Transverse colon (tissue), 4 donors: Measurements from ENCODE around the gene GGT1. TPM values are rescaled to one million over a fixed set of nuclear protein-coding genes. Genes with fewer than 3 reads are reported as not detected.
"Not testable (repeated sequence)": the region's sequence is repeated elsewhere in the genome, so short reads cannot be mapped to it uniquely, and the experiment has no call there.

Experiments used
- DNase-seq: peaks from one replicate; pipeline ENCODE4 v3.0.0-alpha.2; 2019
- H3K27ac ChIP-seq, 4 donors: fragments of 200-600 bp; sonication (generic); 2 replicates each; pipeline ENCODE4 v1.5.1; 2016 to 2018; ENCODE audit warnings: inconsistent platforms in 4 of 4
- H3K27me3 ChIP-seq: fragments of 200-600 bp; sonication (generic); 2 replicates; pipeline ENCODE4 v1.5.1; 2017; ENCODE audit warnings: inconsistent platforms
- H3K36me3 ChIP-seq, 4 donors: fragments of 200-600 bp; sonication (generic); 2 replicates each; pipeline ENCODE4 v1.5.1; 2017 to 2019; ENCODE audit warnings: inconsistent platforms in 4 of 4
- H3K4me1 ChIP-seq, 4 donors: fragments of 200-600 bp; sonication (generic); 2 replicates each; pipeline ENCODE4 v1.5.1; 2017 to 2020; ENCODE audit warnings: inconsistent platforms in 4 of 4
- H3K4me3 ChIP-seq, 4 donors: fragments of 200-600 bp; sonication (generic); 1 replicate in 1 of 4; 2 replicates in 3 of 4; pipeline versions ENCODE4 v1.5.1 to v1.6.1; 2017 to 2019; ENCODE audit warnings: inconsistent platforms in 4 of 4
- H3K9me3 ChIP-seq, 2 donors: fragments of 200-600 bp; sonication (generic); 2 replicates each; pipeline ENCODE4 v1.5.1; 2017 to 2019; ENCODE audit warnings: inconsistent platforms in 2 of 2
- WGBS, 2 donors: methylation state at CpG; one replicate each; pipeline ENCODE4 v1.1.5; 2018; ENCODE audit warnings: low coverage in 1 of 2; 5-methylcytosine and 5-hydroxymethylcytosine counted together
- in situ Hi-C, 4 donors: fragments of 200-750 bp; cut with MboI; loops; one replicate each; pipeline versions ENCODE4 v1.15.0 to v1.15.1; 2017; ENCODE audit warnings: low sequenced_read_pairs in 3 of 4, low pct_ligation_motif_present in 1 of 4, low pct_unique_long_range_greater_than_20kb in 1 of 4
- intact Hi-C: fragments of 100-400 bp; cut with DNase I; formaldehyde crosslinking; loops from one replicate; pipeline ENCODE4 v1.15.1; 2023; ENCODE audit warnings: low total_unique reads
- total RNA-seq, 4 donors: library from RNA; depleted of rRNA; stranded (reverse); fragments of >200 nt; gene quantifications; one replicate each; pipeline ENCODE4 v1.1.0, GENCODE V29; 2016

Gene GGT1
- total RNA-seq, 4 donors from 2014 or later: 52.4 to 167 (median 77.1) TPM

DNA sequence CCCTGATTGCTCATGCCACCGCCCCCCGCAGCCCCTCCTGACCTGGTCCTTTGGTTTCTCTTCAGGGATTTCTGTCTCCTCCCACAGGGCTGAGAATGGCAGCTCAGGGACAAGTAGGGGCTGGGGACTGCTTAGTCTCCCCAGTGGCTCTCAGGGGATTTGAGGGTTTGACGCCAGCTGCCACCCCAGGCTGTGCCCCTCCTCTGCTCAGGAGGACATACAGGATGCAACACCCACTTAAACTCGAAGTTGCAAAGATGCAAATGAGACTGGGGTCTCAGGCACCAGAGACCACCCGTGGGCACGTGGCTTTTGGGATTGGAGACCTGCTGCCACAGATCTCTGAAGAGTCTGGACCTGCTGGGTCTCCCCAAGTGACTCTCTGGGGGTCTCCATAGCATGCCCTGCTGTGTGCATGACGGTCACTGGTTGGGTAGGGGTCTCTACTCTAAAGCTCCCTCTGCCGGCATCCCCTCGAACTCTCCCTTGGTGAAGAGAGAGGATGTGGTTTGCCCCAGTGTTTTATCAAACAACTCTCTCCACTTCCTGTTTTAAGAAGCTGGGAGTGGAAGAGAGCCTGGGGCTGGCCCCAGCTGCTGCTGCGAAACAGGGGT lies 31.9 kb downstream of the GGT1 start:
- WGBS, 2 donors: 45% methylated on average over 9 of the region's 10 CpGs; no CpG with 5 or more reads in 1 of the 2 donors
- H3K36me3 ChIP-seq, DNase-seq, intact Hi-C loops, H3K4me1 ChIP-seq, H3K4me3 ChIP-seq, H3K9me3 ChIP-seq, in situ Hi-C loops, H3K27ac ChIP-seq, H3K27me3 ChIP-seq: not testable (repeated sequence)

DNA sequence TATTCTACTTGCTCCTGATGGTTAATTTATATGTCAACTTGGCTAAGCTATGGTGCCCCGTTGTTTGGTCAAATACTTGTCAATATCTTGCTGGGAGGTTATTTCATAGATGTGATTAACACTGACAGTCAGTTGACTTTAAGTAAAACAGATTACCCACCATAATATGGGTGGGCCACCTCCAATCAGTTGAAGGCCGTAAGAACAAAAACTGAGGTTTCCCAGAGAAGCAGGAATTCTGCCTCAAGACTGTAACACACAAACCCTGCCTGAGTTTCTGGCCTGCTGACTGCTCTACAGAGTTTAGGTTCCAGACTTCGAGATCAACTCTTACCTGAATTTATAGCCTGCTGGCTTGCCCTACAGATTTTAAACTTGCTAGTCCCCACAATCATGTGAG lies 33.5 kb downstream of the GGT1 start:
- H3K27ac ChIP-seq, intact Hi-C loops, in situ Hi-C loops, DNase-seq, H3K36me3 ChIP-seq, H3K4me1 ChIP-seq, H3K9me3 ChIP-seq, H3K4me3 ChIP-seq, H3K27me3 ChIP-seq: not testable (repeated sequence)
- 60 to 86% methylated on average over 1 to 3 of the region's 3 CpGs for WGBS, 2 donors

GRCh38 chr22:24642307-24642706 lies 39.3 kb downstream of the GGT1 start:
- DNase-seq, intact Hi-C loops, in situ Hi-C loops, H3K36me3 ChIP-seq, H3K4me3 ChIP-seq, H3K27me3 ChIP-seq, H3K27ac ChIP-seq, H3K9me3 ChIP-seq, H3K4me1 ChIP-seq: not testable (repeated sequence)
- WGBS, 2 donors: 73% methylated on average over 1 of the region's 1 CpG; no CpG with 5 or more reads in 1 of the 2 donors

- intact Hi-C loops, H3K36me3 ChIP-seq, H3K27me3 ChIP-seq, DNase-seq, H3K4me1 ChIP-seq, H3K9me3 ChIP-seq, H3K4me3 ChIP-seq, H3K27ac ChIP-seq, in situ Hi-C loops: not testable (repeated sequence)
- WGBS, 2 donors: no CpG with 5 or more reads among the region's 11 CpGs
Observed at GRCh38 chr22:24644409-24644808, 41.4 kb downstream of the GGT1 start.

DNA sequence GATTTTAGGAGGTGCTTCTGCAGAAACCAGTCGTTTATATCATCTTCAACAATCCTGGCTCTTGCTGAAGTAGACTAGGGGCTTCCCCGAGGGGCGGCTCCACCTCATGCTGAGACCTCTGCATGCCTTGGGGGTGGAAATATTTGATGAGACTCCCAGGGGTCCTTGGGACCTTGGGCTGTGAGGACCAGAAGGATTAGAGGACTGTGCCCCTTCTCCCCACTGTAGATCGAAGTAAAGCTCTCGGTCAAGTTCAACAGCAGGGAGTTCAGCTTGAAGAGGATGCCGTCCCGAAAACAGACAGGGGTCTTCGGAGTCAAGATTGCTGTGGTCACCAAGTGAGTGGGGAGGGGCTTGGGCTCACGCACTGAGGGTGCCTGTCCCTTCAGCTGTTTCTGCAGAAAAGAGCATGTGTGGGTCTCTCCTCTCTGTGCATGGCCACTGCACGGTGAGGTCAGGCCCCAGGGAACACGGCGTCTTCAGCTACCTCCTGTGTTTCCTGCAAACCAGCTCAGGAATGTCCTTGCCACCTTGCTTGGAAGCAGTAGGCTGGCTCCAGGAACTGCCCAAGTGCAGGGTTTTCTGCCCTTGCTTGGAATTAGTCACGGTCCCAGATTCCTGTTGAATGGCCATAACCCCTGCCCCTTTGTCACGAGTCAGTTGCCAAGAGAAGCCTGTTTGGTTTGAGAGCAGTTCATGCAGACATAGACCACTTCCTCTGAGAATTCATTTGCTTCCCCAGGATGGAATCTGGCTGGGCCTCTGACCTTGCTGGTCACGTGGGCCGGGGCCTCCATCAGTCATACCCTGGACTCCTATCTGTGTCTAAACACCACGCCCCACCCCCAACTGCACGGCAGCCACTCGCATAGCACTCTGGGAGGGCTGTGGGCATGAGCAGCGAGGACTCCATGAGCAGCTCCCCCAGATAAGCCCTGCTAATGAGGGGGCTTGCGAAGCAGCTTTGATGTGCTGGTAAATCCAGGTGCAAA lies 42.7 kb downstream of the GGT1 start:
- in situ Hi-C loops, DNase-seq, H3K4me1 ChIP-seq, intact Hi-C loops, H3K4me3 ChIP-seq, H3K27me3 ChIP-seq, H3K27ac ChIP-seq, H3K9me3 ChIP-seq, H3K36me3 ChIP-seq: not testable (repeated sequence)
- 80% methylated on average over 7 of the region's 21 CpGs; no CpG with 5 or more reads in 1 of the 2 donors for WGBS, 2 donors

GRCh38 chr22:24646756-24647155 lies 43.8 kb downstream of the GGT1 start:
- DNase-seq, intact Hi-C loops, H3K9me3 ChIP-seq, H3K36me3 ChIP-seq, H3K27ac ChIP-seq, H3K27me3 ChIP-seq, H3K4me1 ChIP-seq, in situ Hi-C loops, H3K4me3 ChIP-seq: not testable (repeated sequence)
- WGBS, 2 donors: 93% methylated on average over 15 of the region's 19 CpGs; no CpG with 5 or more reads in 1 of the 2 donors

DNA sequence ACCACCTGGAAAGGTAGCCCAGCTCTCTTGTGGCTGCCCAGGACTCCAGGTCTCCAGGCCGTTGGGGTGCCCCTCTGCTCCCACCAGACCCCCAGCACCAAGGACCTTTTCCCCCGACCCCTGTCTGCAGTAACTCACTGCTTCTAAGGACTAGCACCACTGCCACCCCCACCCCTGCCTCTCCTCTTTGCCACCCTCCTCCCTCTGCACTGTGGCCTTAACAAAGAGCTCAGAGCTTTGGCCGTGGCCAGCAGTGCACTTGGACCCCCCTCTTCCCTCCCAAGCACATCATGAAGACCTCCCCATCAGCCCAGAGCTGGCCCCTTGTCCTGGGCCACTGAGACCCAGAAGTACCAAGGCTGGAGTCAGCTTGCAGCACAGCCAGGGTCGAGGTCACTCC lies 46.4 kb downstream of the GGT1 start:
- H3K27me3 ChIP-seq, DNase-seq, H3K36me3 ChIP-seq, H3K9me3 ChIP-seq, intact Hi-C loops, H3K27ac ChIP-seq, H3K4me1 ChIP-seq, H3K4me3 ChIP-seq, in situ Hi-C loops: not testable (repeated sequence)
- WGBS, 2 donors: no CpG with 5 or more reads among the region's 4 CpGs
